Renal pelvis (tissue), 4 donors: ENCODE data around the gene ASTN2. TPM values are rescaled to one million over a fixed set of nuclear protein-coding genes. Genes with fewer than 3 reads are reported as not detected.

Experiments
- DNase-seq: peaks from one replicate; pipeline ENCODE4 v3.0.0-alpha.2; 2013
- polyA plus RNA-seq, 3 donors: library from polyadenylated mRNA; unstranded; fragments of 120-200 nt; gene quantifications; one replicate each; pipeline ENCODE4 v1.2.1, GENCODE V29; 2013; ENCODE audit not compliant: insufficient read length in 3 of 3

ASTN2 gene
- polyA plus RNA-seq, 3 donors = 14.8 to 16.2 (median 15.9) TPM

GRCh38 chr9:116484492-116485061 is 930.3 kb downstream of the ASTN2 start:
- DNase-seq = no peak

- no peak for DNase-seq
Observed at GRCh38 chr9:116483622-116484491, 931.0 kb downstream of the ASTN2 start.

GRCh38 chr9:116482740-116483139 is 932.1 kb downstream of the ASTN2 start:
- DNase-seq = no peak

GRCh38 chr9:116480700-116481099 is 934.2 kb downstream of the ASTN2 start:
- no peak for DNase-seq

GRCh38 chr9:116479967-116480366 is 934.9 kb downstream of the ASTN2 start:
- DNase-seq = no peak

- no peak for DNase-seq
Observed at GRCh38 chr9:116479056-116479544, 935.8 kb downstream of the ASTN2 start.

GRCh38 chr9:116477584-116478141 is 937.2 kb downstream of the ASTN2 start:
- DNase-seq = no peak

GRCh38 chr9:116476935-116477381 is 937.9 kb downstream of the ASTN2 start:
- peak; percentile 67 for DNase-seq

GRCh38 chr9:116476002-116476401 is 938.9 kb downstream of the ASTN2 start:
- DNase-seq = no peak

GRCh38 chr9:116475201-116475600 is 939.7 kb downstream of the ASTN2 start:
- DNase-seq = no peak

GRCh38 chr9:116471944-116472506 is 942.8 kb downstream of the ASTN2 start:
- no peak for DNase-seq

GRCh38 chr9:116471093-116471906 is 943.6 kb downstream of the ASTN2 start:
- DNase-seq = peak; percentile 95

GRCh38 chr9:116468793-116469527 is 945.9 kb downstream of the ASTN2 start:
- no peak for DNase-seq

- DNase-seq = no peak
Observed at GRCh38 chr9:116468369-116468768, 946.5 kb downstream of the ASTN2 start.

- DNase-seq = no peak
Observed at GRCh38 chr9:116467740-116468351, 947.0 kb downstream of the ASTN2 start.

GRCh38 chr9:116466271-116467235 is 948.3 kb downstream of the ASTN2 start:
- DNase-seq = no peak

- no peak for DNase-seq
Observed at GRCh38 chr9:116465576-116466270, 949.1 kb downstream of the ASTN2 start.

- no peak for DNase-seq
Observed at GRCh38 chr9:116464987-116465571, 949.8 kb downstream of the ASTN2 start.
